ENCODE measurements around the gene CES2.

The CES2 gene

DNA sequence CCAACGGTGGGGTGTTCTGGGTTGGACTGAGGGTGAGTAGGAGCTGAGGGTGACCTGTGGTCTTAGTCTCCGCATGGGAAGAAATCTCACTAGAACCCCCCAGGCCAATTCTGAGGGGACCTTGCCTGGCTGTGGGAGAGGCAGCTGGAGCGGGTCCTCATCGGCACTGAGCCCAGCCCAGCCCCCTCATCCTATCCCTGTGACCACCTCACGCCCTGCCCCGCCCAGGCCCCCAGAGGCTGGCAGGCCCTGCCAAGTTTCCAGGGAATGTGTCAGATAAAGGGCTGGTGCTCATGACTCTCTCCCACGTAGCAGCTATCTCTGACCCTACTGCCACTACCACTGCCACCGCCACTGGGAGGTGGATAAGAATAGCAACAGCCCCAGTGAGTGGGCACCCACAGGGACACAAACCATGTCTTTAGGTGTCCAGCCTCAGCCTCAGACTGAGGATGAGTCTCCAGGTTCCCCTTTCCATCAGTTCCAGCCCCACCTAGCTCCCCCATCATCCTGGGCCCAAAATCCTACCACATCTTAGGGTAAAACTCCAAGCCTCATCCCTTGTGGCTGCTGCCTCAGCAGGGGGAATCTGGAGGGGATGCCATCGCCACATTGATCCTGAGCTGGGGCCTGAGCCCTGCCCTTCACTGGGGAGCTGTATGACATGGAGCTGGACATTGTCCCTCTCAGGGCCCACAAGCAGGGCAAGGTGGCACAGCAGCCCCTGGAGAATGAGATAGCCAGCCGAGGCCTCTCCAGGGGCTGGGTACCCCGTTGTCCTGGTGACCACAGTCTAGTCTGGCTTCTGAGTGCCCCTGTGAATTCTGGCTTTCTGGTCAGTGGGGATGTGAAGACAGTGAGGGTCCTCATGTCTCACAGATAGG lies 31.5 kb upstream of the CES2 start:
- DNase-seq = no peak

DNA sequence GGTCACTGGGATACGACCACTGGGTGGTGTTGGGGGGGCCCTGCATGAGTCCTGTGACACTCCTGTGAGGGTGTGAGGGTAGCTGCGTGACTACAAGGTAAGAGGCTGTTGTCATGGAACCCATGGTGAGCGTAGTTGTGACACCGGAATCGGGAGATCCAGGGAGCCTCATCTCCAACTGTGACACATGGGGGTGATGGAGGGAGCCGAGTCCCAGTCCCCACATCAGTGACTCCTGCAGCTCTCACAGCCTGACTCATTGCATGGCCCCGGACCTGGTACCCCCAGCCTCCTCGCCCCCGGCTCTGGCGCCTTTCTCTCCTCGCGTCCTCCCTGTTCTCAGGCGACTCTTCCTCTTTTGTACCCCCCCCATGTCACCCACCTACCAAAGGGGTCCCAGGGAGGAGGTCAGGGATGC lies 30.9 kb upstream of the CES2 start:
- DNase-seq = no peak

DNA sequence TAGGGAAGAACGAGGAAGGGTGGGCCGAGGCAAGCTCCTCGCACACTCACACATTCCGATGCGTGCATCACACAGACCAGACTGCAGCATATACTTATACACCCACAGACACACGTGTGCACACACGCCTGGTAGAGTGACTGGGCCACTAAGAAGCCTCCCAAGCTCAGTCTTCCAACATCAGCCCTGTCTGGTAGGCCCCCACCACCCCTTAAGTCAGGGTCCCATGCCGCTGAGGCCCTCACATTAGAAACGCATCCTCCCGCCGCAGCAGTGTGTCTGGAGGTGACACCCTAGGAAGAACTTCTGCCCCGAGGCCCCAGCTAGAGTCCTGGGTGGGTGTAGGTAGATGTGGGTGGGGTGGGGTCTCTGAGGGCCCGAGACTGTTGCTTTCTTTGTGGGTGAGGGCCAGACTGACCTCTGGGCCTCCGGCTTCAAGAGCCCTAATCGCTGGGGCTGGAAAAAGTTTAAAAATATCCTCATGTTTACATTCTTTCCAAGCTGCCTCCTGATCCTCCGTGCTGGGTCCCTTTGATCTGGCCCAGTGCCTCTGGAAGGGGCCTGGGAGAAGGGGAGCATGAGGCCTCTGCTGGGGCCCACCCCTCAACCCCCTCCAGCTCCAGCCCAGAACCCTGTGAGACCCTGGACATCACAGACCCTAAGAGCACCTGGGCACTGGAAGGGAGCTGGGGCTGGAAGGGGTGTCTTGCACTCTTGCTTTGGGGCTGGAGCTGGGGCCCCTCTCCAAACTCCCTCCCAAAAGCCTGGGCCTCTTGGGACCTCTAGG lies 30.3 kb upstream of the CES2 start:
- DNase-seq = no peak

DNA sequence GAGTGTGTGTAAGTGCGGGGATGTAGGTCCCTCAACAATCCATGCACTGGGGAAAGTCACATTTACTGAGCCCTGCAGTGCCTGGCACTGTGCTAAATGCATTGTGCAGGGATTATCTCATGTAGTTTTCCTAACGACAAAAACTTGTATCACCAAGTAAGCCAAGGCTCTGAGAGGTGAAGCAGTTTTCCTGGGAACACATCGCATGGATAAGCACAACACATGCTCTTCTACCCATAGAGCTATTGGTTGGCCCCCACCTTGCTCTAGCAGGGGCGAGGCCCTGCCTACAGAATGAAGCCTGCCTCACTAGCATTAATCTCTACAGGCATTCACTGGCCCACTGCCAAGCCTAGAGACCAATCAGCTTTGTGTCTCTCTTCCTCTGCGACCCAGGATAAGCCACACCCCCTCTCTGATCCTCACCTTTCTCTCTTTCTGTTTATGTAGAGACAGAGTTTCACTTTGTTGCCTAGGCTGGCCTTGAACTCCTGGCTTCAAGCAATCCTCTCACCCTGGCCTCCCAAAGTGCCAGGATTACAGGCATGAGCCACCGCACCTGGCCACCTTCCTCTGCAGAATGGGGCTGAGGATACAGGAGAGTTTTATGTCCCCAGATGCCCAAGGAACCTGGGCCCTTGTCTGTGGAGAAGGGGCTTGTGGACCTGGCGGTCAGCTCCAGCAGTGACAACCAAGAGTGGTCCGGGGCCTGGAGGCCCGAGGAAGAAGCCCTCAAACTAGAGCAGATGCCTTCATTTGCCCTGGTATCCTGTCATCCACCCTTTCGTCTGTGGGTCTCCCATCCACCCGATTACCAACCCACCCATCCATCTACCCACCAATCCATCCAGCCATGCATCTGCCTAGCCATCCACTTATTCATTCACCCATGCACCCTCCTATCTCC lies 29.4 kb upstream of the CES2 start:
- DNase-seq = no peak

DNA sequence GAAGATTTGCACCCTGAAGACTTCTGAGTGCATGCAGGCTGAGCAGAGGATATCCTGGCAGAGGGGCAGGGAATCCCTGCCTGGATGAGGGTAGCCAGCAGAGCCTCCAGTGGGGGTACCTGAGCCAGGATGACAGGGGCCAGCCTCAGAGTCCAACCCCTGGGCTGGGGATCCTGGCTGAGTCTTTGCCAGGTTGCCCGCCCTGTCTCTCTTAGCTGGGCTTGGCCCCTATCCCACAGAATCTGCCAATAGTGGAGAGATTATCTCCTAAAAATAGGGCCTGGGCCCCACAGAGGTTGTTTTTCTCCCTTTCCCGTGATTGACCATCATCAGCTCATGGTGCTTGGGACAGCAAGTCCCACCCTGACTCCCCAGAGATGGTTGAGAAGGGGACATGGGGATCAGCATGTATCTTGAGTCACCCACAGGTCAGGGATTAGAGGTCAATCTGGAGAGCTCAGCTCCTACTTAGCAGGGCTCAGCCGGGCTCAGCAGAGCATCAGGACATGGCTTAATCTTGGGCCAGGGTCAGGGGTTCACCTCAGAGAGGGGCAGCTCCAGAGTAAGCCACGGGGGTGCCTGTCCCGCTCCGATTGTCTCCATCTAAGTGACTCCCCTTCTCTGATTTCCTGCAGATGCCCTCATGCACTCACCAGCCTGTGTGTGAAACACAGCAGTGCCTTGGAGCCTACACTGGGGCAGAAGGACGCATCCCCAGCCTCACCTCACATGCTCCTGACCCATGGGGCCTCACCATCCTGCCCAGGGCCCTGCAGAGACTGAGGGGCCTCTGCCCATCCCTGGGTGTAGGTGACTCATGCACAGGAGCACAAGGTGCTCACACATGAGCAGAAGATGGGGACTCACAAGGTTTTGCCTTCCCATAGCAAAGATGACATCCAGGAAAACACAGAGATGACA lies 28.1 kb upstream of the CES2 start:
- no peak for DNase-seq

DNA sequence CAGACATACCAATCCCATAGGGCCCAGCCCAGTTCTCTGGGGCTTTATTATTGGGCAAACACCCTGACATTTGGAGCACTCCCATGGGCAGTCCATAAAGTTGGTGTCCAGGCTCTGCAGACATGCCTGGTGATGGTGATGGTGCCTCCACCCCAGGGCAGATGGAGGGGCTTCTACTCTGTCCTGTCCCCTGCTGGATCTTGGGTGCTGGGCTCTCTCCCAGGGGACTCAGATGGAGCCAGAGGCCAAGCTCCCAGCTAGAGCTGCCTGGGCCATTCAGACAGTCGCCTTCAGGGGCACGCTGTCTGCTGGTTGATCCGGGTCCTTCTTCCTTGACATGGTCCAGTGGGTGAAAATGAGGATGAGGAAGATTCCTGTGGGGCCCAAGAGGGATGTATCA lies 27.2 kb upstream of the CES2 start:
- DNase-seq = no peak

DNA sequence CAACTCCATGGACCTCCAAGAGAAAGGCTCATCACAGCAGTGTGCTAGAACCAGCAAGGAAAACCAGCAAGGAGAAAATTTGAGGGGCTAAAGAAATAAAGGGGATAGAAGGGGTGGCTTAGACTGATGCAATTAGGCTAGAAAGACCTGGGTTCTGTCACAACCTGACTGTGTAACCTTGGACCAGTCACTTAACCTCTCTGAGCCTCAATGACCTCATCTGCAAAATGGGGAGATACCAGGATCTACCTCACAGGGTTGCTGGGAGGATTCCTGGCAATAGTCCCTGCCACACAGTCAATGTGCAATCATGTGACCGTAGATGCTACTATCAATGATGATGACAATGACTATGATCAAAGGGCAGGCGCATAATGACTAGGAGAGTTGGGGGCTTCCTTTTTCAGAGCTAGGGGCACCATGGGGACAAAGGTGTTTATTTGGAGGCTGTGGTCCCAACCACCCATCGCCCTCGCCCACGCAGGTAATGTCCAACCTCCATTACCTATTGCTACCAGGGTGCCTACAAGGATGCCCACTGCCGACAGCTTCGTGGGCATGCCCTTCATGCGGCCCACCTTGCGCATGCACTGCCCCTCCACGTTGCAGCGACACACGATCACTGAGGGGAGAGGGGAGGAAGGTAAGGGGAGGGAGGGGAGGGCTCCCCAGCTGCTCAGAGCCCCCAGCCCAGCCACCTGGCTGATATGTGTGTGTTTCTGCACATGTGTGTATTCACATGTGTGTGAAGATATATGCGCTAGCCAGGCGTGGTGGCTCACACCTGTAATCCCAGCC lies 26.4 kb upstream of the CES2 start:
- DNase-seq = no peak

DNA sequence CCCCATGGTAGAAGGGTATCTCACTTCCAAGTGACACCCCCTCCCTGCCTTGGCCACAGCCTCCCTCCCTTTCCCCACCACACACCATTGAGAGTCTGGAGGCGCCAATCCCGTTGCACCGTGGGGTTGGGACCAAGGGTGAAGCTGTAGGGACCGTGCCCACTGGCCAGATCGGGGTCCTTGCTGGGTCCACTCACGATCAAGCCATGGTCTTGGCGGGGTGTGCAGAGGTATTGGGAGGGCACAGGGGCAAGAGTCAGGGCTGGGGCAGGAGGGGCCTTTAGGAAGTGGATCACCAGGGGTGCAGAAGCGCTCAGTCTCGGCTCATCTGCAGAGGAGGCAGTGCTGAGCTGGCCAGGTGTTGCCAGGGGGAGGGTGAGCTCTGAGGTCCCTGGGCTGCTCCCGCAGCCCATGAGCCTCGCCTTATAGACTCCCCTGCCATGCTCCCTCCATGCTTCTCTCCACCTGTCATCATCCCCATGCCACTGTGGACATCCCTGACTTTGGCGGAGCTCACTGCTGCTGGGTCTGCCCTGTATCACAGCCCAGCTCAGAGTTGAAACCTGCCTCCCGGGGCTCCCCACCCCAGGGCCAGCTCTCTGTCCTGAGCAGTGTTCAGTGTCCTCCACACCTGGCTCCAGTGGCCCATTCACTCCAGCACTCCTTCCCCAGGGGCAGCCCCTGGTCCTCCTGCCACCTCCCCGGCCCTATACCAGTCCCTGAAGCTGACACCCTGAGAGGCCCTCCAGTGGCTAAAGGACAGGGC lies 25.0 kb upstream of the CES2 start:
- DNase-seq = no peak

DNA sequence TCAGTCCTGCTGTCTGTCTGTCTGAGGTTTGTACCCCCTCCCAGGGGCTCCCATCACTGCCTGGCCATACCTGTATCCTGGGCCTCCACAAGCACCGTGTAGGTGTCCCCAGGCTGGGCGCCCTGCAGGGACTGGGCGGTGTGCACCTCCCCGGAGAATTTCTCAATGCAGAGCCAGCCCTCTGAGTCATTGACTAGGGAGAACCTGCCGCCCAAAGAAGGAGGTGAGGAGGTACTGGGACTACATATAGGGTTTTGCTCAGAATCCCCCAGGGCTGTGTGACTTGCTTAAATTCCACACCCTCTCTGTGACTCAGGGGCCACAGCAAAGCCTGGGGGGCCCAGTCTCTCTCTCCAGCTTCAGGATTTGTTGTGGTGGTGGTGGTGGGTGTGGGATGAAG lies 24.2 kb upstream of the CES2 start:
- DNase-seq = no peak

DNA sequence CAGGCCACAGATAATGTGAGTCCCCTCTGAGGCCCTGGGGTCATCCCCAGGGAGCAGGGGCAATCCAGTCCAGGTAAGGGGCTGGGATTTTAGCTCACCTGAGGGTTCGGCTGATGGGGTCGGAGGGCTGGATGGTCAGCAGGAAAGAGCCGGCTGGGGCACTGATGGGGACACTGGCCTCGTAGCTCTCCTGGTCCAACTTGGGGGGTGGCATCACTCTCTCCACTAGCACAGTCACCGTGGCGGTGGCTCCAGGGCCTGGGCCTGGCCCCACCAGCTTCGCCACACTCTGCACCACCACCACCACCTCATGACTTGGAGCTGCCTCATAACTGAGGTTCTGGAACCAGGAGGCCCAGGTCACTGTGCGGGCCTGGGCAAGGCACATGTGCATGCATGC lies 23.5 kb upstream of the CES2 start:
- no peak for DNase-seq

DNA sequence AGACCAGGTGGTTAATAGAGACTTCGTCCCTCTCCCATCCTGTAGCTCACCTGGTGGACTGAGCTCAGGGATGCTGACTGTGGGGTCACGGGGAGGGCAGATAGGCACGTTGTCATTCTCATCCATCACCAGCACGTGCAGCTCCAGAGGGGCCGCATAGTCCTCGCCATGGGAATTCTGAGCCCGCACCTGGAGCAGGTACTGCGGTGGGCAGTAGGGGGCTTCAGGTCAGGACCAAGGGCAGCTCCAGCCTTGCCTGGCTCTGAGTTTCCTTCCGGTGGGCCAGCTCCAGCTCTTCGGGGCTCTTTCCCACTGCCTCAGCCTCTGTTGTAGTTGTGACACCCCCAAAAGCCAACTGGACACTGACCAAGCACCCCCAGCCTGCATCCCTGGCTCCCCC lies 22.2 kb upstream of the CES2 start:
- DNase-seq = no peak

DNA sequence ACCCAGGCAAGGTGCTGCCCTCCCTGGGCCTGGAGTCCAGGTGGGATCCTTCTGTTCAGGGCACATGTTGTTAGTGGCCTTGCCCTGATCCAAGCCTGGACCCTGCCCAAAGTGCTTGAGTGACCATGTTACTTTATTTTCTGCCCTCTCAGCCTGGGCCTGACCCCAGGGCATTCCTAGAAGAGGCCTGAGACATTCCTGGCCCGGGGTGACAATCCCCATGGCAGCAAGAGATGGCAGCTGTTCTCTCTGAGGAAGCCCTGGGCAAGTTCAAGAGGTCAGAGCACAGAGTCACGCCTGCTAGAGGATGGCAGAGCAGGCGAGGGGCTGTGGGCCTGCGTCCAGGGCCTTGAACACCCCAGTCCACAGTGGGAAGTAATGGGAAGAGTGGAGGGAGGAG lies 21.6 kb upstream of the CES2 start:
- DNase-seq = no peak

DNA sequence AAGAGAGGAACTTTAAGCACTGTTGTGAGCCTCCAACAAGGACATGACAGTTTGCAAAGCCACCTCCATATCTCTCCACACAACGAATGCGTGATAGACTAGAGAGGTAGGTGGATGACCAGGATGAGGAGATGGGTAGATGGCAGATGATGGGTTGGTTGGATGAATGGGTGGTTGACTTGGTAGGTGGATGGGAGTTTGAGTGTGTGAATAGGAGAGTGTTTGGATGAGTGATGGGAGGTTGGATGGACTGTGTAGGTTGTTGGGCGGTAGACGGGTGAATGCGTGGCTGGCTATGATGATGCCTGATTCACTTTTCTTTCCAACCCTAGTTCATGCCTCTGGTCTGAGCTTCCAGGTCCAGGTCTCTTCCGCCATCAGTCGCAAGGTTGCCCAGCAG lies 20.8 kb upstream of the CES2 start:
- DNase-seq = no peak

DNA sequence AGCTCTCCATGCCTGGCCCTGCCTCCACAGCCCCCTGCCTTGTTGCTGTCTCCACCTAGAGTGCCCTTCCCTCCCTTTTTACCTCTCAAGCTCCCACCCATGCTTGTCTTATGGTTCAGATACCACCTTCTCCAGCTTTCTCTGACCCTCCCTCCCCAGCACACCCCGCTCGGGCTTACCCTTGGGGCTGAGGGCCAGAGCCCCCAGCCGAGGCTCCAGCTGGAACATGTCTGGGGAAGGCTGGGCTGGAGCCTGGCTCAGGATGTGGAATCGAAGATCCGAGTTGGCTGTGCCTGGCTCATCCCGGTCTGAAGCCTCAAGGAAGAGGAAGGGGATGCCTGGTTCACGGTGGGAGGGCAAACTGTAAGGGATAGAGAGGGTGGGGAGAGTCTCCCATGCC lies 20.3 kb upstream of the CES2 start:
- DNase-seq = no peak

DNA sequence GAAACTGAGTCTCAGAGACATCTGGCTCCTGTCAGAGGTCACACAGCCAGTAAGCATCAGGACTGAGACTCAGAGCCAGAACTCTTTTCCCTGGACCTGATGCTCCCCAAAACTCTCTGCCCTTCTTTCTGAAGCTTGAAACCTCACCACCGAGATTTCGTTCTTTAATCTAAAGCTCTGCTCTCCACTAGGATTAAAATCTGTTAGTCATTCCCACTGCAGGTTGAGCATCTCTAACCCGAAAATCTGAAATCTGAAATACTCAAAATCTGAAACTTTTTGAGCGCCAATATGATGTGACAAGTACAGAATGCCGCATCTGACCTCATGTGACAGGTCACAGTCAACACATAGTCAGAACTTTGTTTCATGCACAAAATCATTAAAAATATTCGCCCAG lies 18.8 kb upstream of the CES2 start:
- no peak for DNase-seq

DNA sequence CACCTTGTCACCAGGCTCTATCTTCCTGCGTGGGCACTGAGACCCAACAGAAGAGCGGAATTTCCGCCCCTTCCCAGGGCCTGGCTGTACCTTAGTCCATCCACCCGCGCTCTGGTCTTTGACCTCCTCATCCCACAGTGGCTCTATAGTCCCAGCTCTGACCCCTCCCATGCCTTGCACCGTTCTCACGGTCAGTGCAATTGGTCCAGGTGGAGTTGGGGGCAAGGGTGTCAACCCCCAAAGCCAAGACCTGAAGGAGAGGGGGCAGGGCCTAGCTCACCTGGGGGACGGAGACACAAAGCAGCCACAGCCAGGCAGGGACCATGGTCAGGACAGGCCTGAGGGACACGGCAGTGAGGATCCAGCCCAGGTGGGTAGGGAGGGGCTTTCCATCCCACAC lies 17.6 kb upstream of the CES2 start:
- no peak for DNase-seq

DNA sequence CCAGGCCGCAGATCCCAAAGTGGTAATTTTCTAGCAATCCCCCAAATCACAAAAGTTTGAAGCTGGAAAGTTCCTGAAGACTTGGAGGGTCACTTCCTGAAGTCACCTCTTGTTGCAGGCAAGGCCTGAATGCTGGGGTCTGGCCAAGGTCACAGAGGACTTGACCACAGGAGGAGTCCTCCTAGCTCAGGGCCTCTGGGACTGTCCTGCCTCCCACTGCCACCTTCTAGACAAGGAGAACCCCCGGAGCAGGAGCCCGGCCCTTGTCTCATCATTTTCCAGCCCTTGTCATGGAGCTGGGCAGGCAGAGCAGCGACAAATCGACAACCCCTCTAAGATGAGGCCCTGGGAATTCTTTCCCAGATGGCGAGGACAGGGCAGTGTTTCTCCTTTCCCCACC lies 17.0 kb upstream of the CES2 start:
- no peak for DNase-seq

DNA sequence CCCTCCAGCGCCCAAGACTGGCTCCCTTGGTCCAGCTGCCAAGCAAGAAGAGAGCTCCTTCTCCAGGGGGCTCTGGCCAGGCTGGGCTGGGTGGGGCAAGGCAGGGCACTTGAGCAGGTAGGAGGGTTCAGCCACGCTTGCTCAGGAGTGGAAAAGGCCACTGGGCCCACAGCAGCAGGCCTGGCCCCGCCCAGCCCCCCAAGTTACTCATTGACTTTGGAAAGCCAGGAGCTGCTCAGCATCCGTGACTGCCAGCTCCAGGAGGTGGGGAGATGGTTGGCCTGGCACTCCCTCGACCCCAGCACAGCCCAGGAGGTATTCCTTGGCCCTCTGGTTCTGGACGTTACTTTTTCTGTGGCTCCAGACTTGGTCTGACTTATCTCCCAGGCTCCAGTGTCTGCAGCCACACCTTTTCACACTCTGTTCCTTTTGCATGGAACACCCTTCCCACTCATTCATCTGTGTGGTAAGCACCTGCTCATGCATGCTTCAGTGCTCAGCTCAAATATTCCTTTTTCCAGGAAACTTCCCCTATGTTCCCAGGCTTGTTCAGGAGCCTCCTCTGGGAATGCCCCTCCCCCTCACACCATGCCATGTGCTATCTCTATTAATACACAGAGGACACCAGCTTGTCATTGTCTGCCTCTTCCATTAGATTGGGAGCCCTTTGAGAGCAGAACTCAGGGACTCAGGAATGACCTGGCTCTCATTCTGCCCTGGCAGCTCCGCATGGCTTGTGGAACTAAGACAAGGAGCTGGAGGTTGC lies 16.3 kb upstream of the CES2 start, which contains the start of gene CDH16:
TSS of gene CDH16 (minus strand) at position 83 of the 766 bp plus-strand sequence. CDS start 820 bp downstream, outside the sequence.
- DNase-seq = no peak

DNA sequence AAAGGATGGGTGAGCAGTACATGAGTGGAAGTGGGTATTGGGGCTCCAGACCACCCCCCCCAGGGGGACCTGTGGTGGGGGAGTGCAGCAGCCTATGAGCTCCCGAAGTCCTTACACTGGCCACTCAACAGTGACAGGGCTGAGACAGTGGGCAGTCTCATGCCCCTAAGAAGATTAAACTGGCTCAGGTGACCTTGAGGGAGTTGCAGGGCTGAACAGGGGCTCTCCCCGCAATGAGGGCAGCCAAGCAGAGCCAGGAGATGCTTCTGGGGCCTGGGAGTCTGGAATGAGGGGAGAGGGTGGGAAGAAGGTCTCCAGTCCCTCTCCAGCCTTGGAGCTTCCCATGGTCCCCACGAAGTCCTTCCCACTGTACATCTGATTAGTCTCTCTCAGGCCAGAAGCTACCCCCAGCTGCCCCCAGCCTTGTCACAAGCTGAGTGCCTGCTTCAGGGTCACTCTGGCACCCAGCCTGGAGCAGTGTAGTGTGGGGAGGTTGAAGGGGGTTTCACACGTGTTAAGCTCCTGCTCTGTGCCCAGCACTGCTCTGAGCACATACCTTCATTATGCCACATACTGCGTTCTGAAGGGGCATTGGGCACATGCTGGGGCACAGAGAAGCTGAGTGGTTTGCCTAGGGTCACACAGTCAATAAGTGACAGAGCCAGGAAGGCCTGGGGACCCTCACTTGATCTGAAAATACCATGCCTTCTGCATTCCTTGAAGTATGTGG lies 15.6 kb upstream of the CES2 start:
- no peak for DNase-seq
